ENCODE data around the gene CTRL.
A peak's percentile ranks its signal among the peaks of the same experiment; 100 is the strongest.
"Not testable (repeated sequence)": the region's sequence is repeated elsewhere in the genome, so short reads cannot be mapped to it uniquely, and the experiment has no call there.

CTRL gene

GRCh38 chr16:67931712-67932461, at the start of gene CTRL:
CTRL (minus strand) TSS chr16:67931862; CDS start chr16:67931852, 10 bp downstream.
- no peak within 1 kb of the TSS for H3K4me3 ChIP-seq (ENCODE audit: low read depth, low read length)
- no peak for TF ChIP-seq CTCF (IDR thresholded peaks at IDR 0.05; ENCODE audit: low read depth, low read length, missing control alignments)
- no peak for DNase-seq (ENCODE audit: low read depth)

GRCh38 chr16:67979955-67980678, 48.5 kb upstream of the CTRL start, which contains the start of gene DPEP3:
DPEP3 (minus strand) TSS chr16:67980499; CDS start chr16:67980380, 119 bp downstream.
- TF ChIP-seq CTCF (IDR thresholded peaks at IDR 0.05; ENCODE audit: low read depth, low read length, missing control alignments): peak; percentile 24
- DNase-seq (ENCODE audit: low read depth): no peak
- no peak within 1 kb of the TSS for H3K4me3 ChIP-seq (ENCODE audit: low read depth, low read length)

- peak; percentile 12 for TF ChIP-seq CTCF (IDR thresholded peaks at IDR 0.05; ENCODE audit: low read depth, low read length, missing control alignments)
- DNase-seq (ENCODE audit: low read depth): no peak
- H3K4me3 ChIP-seq (ENCODE audit: low read depth, low read length): no peak overlapping the region
These were observed 46.0 kb upstream of the CTRL start for GRCh38 chr16:67977469-67978227.

- DNase-seq (ENCODE audit: low read depth): no peak
- H3K4me3 ChIP-seq (ENCODE audit: low read depth, low read length): no peak overlapping the region
- TF ChIP-seq CTCF (IDR thresholded peaks at IDR 0.05; ENCODE audit: low read depth, low read length, missing control alignments): no peak
These were observed 45.3 kb upstream of the CTRL start for GRCh38 chr16:67977005-67977404.

GRCh38 chr16:67976205-67976604, 44.5 kb upstream of the CTRL start:
- no peak for DNase-seq (ENCODE audit: low read depth)
- TF ChIP-seq CTCF (IDR thresholded peaks at IDR 0.05; ENCODE audit: low read depth, low read length, missing control alignments): no peak
- no peak overlapping the region for H3K4me3 ChIP-seq (ENCODE audit: low read depth, low read length)

GRCh38 chr16:67975321-67976105, 43.9 kb upstream of the CTRL start:
- TF ChIP-seq CTCF (IDR thresholded peaks at IDR 0.05; ENCODE audit: low read depth, low read length, missing control alignments): no peak
- no peak for DNase-seq (ENCODE audit: low read depth)
- no peak overlapping the region; the same call in 1 of the 2 replicates for H3K4me3 ChIP-seq (ENCODE audit: low read depth, low read length)

- not testable (repeated sequence) for H3K4me3 ChIP-seq (ENCODE audit: low read depth, low read length); DNase-seq (ENCODE audit: low read depth)
These were observed 40.6 kb upstream of the CTRL start for GRCh38 chr16:67972285-67972684.

Measured in GM12864 (cell line).